ENCODE measurements around the gene WDR37.

GRCh38 chr10:1041514-1041913, 14.7 kb upstream of the WDR37 start:
- no peak for TF ChIP-seq POU2F2 (IDR thresholded peaks at IDR 0.05; ENCODE audit: low read depth, low read length)
- TF ChIP-seq POLR2A (IDR thresholded peaks at IDR 0.05; ENCODE audit: low read depth, low read length): no peak
- no peak for TF ChIP-seq POLR2AphosphoS5 (IDR thresholded peaks at IDR 0.05; ENCODE audit: low read depth, low read length)
- TF ChIP-seq TAF1 (IDR thresholded peaks at IDR 0.05; ENCODE audit: low read depth, low read length): no peak
- no peak for TF ChIP-seq SPI1 (IDR thresholded peaks at IDR 0.05; ENCODE audit: low read depth, low read length)
- no peak for TF ChIP-seq PAX5 (IDR thresholded peaks at IDR 0.05; ENCODE audit: insufficient read depth, low read length, severe bottlenecking)
